Adrenal gland (tissue), 12 donors: Measurements from ENCODE around the gene TARBP2. TPM values are rescaled to one million over a fixed set of nuclear protein-coding genes. Genes with fewer than 3 reads are reported as not detected.

Source experiments
- DNase-seq, 7 donors: peaks; one replicate each; pipeline ENCODE4 v3.0.0-alpha.2; 2019 to 2020
- H3K27ac ChIP-seq, 5 donors: fragments of 200-600 bp; sonication (generic) in 4 of 5; 1 replicate in 3 of 5; 2 replicates in 2 of 5; pipeline versions ENCODE4 v1.5.1 to v1.8.0; 2016 to 2020; ENCODE audit warnings: mild to moderate bottlenecking in 1 of 5
- H3K27me3 ChIP-seq: fragments of 200-600 bp; 2 replicates; pipeline ENCODE4 v1.8.0; 2021
- H3K36me3 ChIP-seq, 2 donors: fragments of 200-600 bp; replicated peaks in 1 of 2; 1 replicate in 1 of 2; 2 replicates in 1 of 2; pipeline versions ENCODE4 v1.5.1 to v1.8.0; 2018 to 2022
- H3K4me1 ChIP-seq, 2 donors: fragments of 200-600 bp; replicated peaks in 1 of 2; 1 replicate in 1 of 2; 2 replicates in 1 of 2; pipeline versions ENCODE4 v1.5.1 to v1.8.0; 2018 to 2021
- H3K4me3 ChIP-seq, 4 donors: fragments of 200-600 bp; sonication (generic) in 3 of 4; one replicate each; pipeline ENCODE4 v1.5.1; 2016 to 2018
- H3K9me3 ChIP-seq, 3 donors: fragments of 200-600 bp; sonication (generic) in 1 of 3; replicated peaks in 1 of 3; 1 replicate in 2 of 3; 2 replicates in 1 of 3; pipeline versions ENCODE4 v1.5.1 to v1.8.0; 2016 to 2021
- POLR2A ChIP-seq, 2 donors: fragments of 450-650 bp; IDR thresholded peaks; one replicate each; pipeline ENCODE4 v1.6.1; 2017; ENCODE audit warnings: antibody characterized with exemption in 2 of 2, mild to moderate bottlenecking in 2 of 2, moderate library complexity in 1 of 2
- WGBS, 4 donors: extraction: QIAGEN DNeasy Blood & Tissue Kit in 2 of 4; methylation state at CpG; one replicate each; pipeline versions ENCODE4 v1.1.5 to v1.1.7; 2013 to 2017; 5-methylcytosine and 5-hydroxymethylcytosine counted together
- intact Hi-C, 2 donors: fragments of 100-400 bp; cut with DNase I; formaldehyde crosslinking; loops; one replicate each; pipeline versions ENCODE4 v1.14.1 to v1.15.0; 2022 to 2023
- polyA plus RNA-seq, 3 donors: library from polyadenylated mRNA; stranded (reverse); fragments of 200-250 nt in 2 of 3; fragments of 350-450 nt in 1 of 3; fragmentation: Illumina TruSeq in 1 of 3; extraction: RNeasy Lipid Tissue Mini Kit (QIAGEN cat#74804) in 1 of 3; gene quantifications; one replicate each; pipeline ENCODE4 v1.2.3, GENCODE V29; 2013 to 2014
- total RNA-seq, 9 donors: library from RNA; depleted of rRNA in 4 of 9; stranded (reverse); fragments of >200 nt in 4 of 9; fragments of 120-200 nt in 1 of 9; fragmentation: NEBNext Ultra II Directional in 1 of 9; extraction: Animal tissue kit (Norgen Biotek cat#: 25700) in 1 of 9; gene quantifications; one replicate each; pipeline versions ENCODE4 v1.1.0 to v1.2.4, GENCODE V29; 2013 to 2023
- TF ChIP-seq, protein P1 (sequence below), 6 experiments: fragments of 450-650 bp in 4 of 6; fragments of 200-600 bp in 2 of 6; sonication (generic) in 1 of 6; IDR thresholded peaks; 1 replicate in 5 of 6; 2 replicates in 1 of 6; pipeline versions ENCODE4 v1.5.1 to v1.8.0; 2016 to 2021; ENCODE audit warnings: antibody characterized with exemption in 6 of 6, mild to moderate bottlenecking in 2 of 6, moderate library complexity in 1 of 6
- donor health status: healthy with polysubstance abuse.
- donor health status: Bipolar disorder and iron deficiency.
- donor health status: DM: yes; HTN: yes; CAD: no.
- donor health status: DM: no; HTN: no; CAD: no.
- donor health status: DM: no; HTN: no; CAD: no.
- donor health status: DM: yes; HTN: yes; CAD: no.

TARBP2 gene
- total and polyA plus RNA-seq, 12 donors, result 14.9 to 72.9 (median 32.8) TPM

DNA sequence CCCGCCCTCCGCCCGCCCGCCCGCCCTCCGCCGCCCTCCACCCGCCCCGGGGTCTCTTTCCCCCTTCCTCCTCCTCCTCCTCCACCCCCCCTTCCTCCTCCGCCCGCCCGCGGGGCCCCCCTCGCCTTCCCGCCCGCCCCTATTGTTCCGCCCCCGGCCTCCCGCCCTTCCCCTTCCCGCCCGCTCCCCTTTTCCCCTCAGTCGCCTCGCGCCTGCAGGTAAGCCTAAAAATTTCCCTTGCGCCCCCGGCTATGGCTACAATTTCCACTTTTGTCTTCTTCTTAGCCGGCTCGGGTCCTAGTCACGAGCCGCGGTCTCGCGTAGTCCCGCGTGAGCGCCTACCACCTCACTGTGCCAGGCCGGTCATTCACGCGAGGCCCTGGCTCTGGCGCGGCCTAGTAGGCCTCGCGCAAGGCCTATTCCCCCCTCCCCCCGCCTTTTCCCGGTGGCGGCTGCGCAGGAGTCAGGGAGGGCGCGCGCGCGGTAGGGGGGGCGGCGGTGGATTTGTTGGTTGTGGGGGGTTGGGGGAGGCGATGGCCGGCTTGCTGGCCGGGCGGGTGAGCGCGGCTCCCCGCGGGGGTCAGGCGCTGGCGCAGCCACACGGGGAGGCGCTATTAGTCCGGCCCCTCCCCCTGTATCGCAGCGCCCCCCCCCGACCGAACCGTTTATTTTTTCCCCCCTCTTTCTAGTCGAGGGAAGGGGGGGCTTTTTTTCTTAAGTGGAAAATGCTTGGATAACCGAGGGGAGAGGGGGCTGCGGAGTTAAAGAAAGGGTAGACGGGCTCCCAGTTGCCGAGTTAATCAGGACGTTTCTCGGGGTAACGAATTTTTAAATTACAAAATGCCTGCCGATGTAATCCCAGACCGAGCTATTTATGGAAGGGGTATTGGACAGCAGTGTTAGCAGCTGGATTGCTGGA, 48.7 kb upstream of the TARBP2 start:
- Histone ChIP-seq H3K36me3 (peaks cover 0 to 39% of the 10 kb centered on the region in 2 donors), H3K4me3 (peak overlapping the region; percentile 13 to 92 (median 63)), H3K27ac (peak overlapping the region; percentile 85 to 99 (median 95)), H3K4me1 (peaks cover 11 to 28% of the 10 kb centered on the region in 2 donors), H3K9me3 (no peaks in the 10 kb centered on the region), H3K27me3 (no peaks in the 10 kb centered on the region)
- WGBS, 4 donors, result 0 to 1% (median 1%) methylated on average over 10 to 76 of the region's 82 CpGs
- TF ChIP-seq, protein P1, sequence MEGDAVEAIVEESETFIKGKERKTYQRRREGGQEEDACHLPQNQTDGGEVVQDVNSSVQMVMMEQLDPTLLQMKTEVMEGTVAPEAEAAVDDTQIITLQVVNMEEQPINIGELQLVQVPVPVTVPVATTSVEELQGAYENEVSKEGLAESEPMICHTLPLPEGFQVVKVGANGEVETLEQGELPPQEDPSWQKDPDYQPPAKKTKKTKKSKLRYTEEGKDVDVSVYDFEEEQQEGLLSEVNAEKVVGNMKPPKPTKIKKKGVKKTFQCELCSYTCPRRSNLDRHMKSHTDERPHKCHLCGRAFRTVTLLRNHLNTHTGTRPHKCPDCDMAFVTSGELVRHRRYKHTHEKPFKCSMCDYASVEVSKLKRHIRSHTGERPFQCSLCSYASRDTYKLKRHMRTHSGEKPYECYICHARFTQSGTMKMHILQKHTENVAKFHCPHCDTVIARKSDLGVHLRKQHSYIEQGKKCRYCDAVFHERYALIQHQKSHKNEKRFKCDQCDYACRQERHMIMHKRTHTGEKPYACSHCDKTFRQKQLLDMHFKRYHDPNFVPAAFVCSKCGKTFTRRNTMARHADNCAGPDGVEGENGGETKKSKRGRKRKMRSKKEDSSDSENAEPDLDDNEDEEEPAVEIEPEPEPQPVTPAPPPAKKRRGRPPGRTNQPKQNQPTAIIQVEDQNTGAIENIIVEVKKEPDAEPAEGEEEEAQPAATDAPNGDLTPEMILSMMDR (IDR thresholded peaks at IDR 0.05), result peak in 3 of 6 experiments; percentile 6 to 35 (median 8)
- peak in 1 of 2 donors; percentile 46 for TF ChIP-seq POLR2A (IDR thresholded peaks at IDR 0.05)
- intact Hi-C loops, result loop anchor here in 1 of 2 donors (5.0 kb wide), 1 partner anchor 50 kb away; the partner anchor contains the start of gene TARBP2
- DNase-seq, result peak; percentile 93 to 96 (median 95)

DNA sequence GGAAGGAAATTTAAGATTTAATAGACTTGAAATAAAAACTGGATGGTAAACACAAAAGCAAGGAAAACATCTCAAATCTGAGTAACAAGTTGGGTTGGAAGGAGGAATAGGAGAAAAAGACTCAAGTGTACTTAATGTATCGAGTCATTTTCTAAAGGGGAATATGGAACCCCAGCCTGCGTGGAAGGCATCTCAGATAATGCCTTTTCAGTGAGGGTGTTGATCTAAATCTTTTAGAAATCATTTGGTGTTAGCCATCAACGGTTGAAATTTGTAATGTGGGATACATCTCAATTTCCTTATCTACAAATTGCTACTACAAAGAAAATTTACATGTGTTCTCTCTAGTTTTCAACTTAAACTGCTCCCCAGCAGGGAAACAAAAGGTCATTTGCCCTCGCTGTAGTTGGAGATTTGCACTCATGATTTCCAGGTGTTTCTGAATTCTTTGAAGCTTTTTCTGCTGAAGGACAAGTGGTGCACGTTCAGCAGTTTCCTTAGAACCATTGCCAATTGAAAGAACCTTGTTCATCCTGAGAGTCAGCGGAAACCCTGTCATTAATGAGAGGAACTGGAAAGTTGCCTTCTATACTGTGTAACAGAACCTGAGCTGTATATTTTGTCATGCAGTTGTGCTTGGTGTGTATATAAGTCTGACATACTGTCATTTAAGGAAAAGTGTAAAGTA, 47.0 kb upstream of the TARBP2 start:
- Histone ChIP-seq H3K4me3 (peak overlapping the region in 1 of 4 donors; percentile 92), H3K27ac (peak overlapping the region in 2 of 5 donors; percentile 68 to 95), H3K4me1 (peaks cover 11 to 28% of the 10 kb centered on the region in 2 donors), H3K27me3 (no peaks in the 10 kb centered on the region), H3K36me3 (peaks cover 0 to 52% of the 10 kb centered on the region in 2 donors), H3K9me3 (no peaks in the 10 kb centered on the region)
- intact Hi-C loops, result loop anchor here in 1 of 2 donors (5.0 kb wide), 1 partner anchor 48 kb away; the partner anchor contains the start of gene TARBP2
- DNase-seq, result no peak
- WGBS, 4 donors, result 18 to 23% (median 20%) methylated on average over 6 of the region's 6 CpGs
- no peak for TF ChIP-seq POLR2A (IDR thresholded peaks at IDR 0.05)
- TF ChIP-seq, protein P1 (IDR thresholded peaks at IDR 0.05), result no peak

GRCh38 chr12:53454707-53455106, 46.4 kb upstream of the TARBP2 start:
- TF ChIP-seq POLR2A (IDR thresholded peaks at IDR 0.05), result no peak
- TF ChIP-seq, protein P1 (IDR thresholded peaks at IDR 0.05), result no peak
- no peaks in the 10 kb centered on the region for H3K9me3 ChIP-seq
- intact Hi-C loops, result loop anchor here in 1 of 2 donors (5.0 kb wide), 1 partner anchor 48 kb away; the partner anchor contains the start of gene TARBP2
- WGBS, 4 donors, result 23 to 37% (median 35%) methylated on average over 3 of the region's 3 CpGs
- DNase-seq, result peak in 1 of 7 donors; percentile 19
- no peaks in the 10 kb centered on the region for H3K27me3 ChIP-seq
- H3K4me1 ChIP-seq, result peaks cover 11 to 28% of the 10 kb centered on the region in 2 donors
- no peak overlapping the region for H3K4me3 ChIP-seq
- peak overlapping the region in 2 of 5 donors; percentile 9 to 68 for H3K27ac ChIP-seq
- H3K36me3 ChIP-seq, result peaks cover 0 to 58% of the 10 kb centered on the region in 2 donors
